B cell (primary cell): ENCODE data around the gene AGAP1. TPM values are rescaled to one million over a fixed set of nuclear protein-coding genes. Genes with fewer than 3 reads are reported as not detected.

Source experiments
- ATAC-seq: fragments of 200-7000 bp; cut with Tn5 transposase; one replicate; pipeline ENCODE4 v1.10.0; 2021; ENCODE audit warnings: low read depth, mild to moderate bottlenecking, moderate number of reproducible peaks, moderate library complexity
- CTCF ChIA-PET: fragments of 350-600 bp; sonication (Branson Sonifier 250); formaldehyde crosslinking; loops from one replicate; lab custom pipeline; 2021; ENCODE audit warnings: antibody characterized with exemption, inconsistent platforms; lab: Charles Lee
- POLR2A ChIA-PET: fragments of 350-600 bp; sonication (Branson Sonifier 250); formaldehyde crosslinking; loops from one replicate; lab custom pipeline; 2021; ENCODE audit warnings: antibody characterized with exemption; lab: Charles Lee
- DNase-seq: peaks from one replicate; pipeline ENCODE4 v3.0.0; 2013
- H2AFZ ChIP-seq: 2 replicates; pipeline ENCODE4 v1.6.1; 2012; ENCODE audit warnings: mild to moderate bottlenecking, low read depth, low read length; ENCODE audit not compliant: insufficient read depth, poor library complexity, severe bottlenecking
- H3K27ac ChIP-seq, 2 donors: 1 replicate in 1 of 2; 2 replicates in 1 of 2; pipeline ENCODE4 v1.5.1; 2012 to 2013; ENCODE audit warnings: low read length in 2 of 2, mild to moderate bottlenecking in 2 of 2, moderate library complexity in 1 of 2
- H3K27me3 ChIP-seq, 4 experiments: fragments of 200-600 bp in 1 of 4; sonication (generic) in 1 of 4; replicated peaks in 1 of 4; 1 replicate in 2 of 4; 2 replicates in 2 of 4; pipeline versions ENCODE4 v1.6.1 to v1.7.0; 2013 to 2016; ENCODE audit warnings: low read length in 3 of 4, mild to moderate bottlenecking in 2 of 4, mixed read lengths in 1 of 4, moderate library complexity in 1 of 4; ENCODE audit not compliant: insufficient read depth in 4 of 4, control insufficient read depth in 3 of 4; ENCODE audit errors: control extremely low read depth in 1 of 4
- H3K36me3 ChIP-seq, 2 experiments: replicated peaks in 1 of 2; 1 replicate in 1 of 2; 2 replicates in 1 of 2; pipeline versions ENCODE4 v1.6.1 to v1.7.1; 2013; ENCODE audit warnings: low read length in 1 of 2; ENCODE audit not compliant: insufficient read depth in 2 of 2, control insufficient read depth in 1 of 2; ENCODE audit errors: control extremely low read depth in 1 of 2, extremely low read depth in 1 of 2
- H3K4me1 ChIP-seq, 2 donors: fragments of 200-600 bp in 1 of 2; sonication (generic) in 1 of 2; 1 replicate in 1 of 2; 2 replicates in 1 of 2; pipeline versions ENCODE4 v1.5.1 to v1.6.1; 2013 to 2017; ENCODE audit warnings: low read length in 2 of 2; ENCODE audit not compliant: control insufficient read depth in 2 of 2, insufficient read depth in 2 of 2
- H3K4me2 ChIP-seq: replicated peaks from 2 replicates; pipeline ENCODE3; 2012; ENCODE audit warnings: mild to moderate bottlenecking, low read depth, low read length; ENCODE audit not compliant: poor library complexity, severe bottlenecking
- H3K4me3 ChIP-seq, 5 experiments: fragments of 200-600 bp in 1 of 5; sonication (generic) in 1 of 5; 1 replicate in 3 of 5; 2 replicates in 2 of 5; pipeline versions ENCODE4 v1.5.1 to v1.7.0; 2011 to 2016; ENCODE audit warnings: low read length in 4 of 5, mild to moderate bottlenecking in 4 of 5, low read depth in 2 of 5, control low read depth in 1 of 5, moderate library complexity in 1 of 5; ENCODE audit not compliant: insufficient read depth in 1 of 5; ENCODE audit errors: control extremely low read depth in 1 of 5, extremely low read depth in 1 of 5
- H3K79me2 ChIP-seq: fragments of 200-600 bp; sonication (generic); one replicate; pipeline ENCODE4 v1.6.0; 2016; ENCODE audit warnings: low read length; ENCODE audit not compliant: control insufficient read depth, insufficient read depth
- H3K9ac ChIP-seq: fragments of 200-600 bp; sonication (generic); 2 replicates; pipeline ENCODE4 v1.6.1; 2017; ENCODE audit warnings: mild to moderate bottlenecking, low read length, moderate library complexity
- H3K9me3 ChIP-seq, 3 donors: one replicate each; pipeline versions ENCODE4 v1.6.1 to v1.7.1; 2013; ENCODE audit warnings: low read length in 2 of 3; ENCODE audit not compliant: control insufficient read depth in 2 of 3, insufficient read depth in 1 of 3; ENCODE audit errors: control extremely low read depth in 1 of 3
- H4K20me1 ChIP-seq: 2 replicates; pipeline ENCODE4 v1.6.0; 2012; ENCODE audit warnings: mild to moderate bottlenecking, low read length; ENCODE audit not compliant: insufficient read depth, control insufficient read depth, poor library complexity, severe bottlenecking
- H3K27ac Mint-ChIP-seq: one replicate; pipeline ENCODE4 v1.8.0; 2021; ENCODE audit warnings: mixed read lengths
- H3K27me3 Mint-ChIP-seq: one replicate; pipeline ENCODE4 v1.8.0; 2021; ENCODE audit warnings: mixed read lengths
- H3K4me1 Mint-ChIP-seq: one replicate; pipeline ENCODE4 v1.8.0; 2021; ENCODE audit warnings: mixed read lengths
- H3K4me3 Mint-ChIP-seq: one replicate; pipeline ENCODE4 v1.8.0; 2021; ENCODE audit warnings: mixed read lengths
- H3K9me3 Mint-ChIP-seq: one replicate; pipeline ENCODE4 v1.8.0; 2022; ENCODE audit warnings: mixed read lengths; ENCODE audit not compliant: insufficient read depth
- EZH2 ChIP-seq: IDR thresholded peaks from 2 replicates; pipeline ENCODE4 v1.6.1; 2012; ENCODE audit warnings: borderline replicate concordance, low read depth, mild to moderate bottlenecking, moderate library complexity, low read length; ENCODE audit not compliant: insufficient read depth, poor library complexity, severe bottlenecking
- WGBS: methylation state at CpG from one replicate; pipeline ENCODE4 v1.1.5; 2013; ENCODE audit warnings: missing lambda C conversion rate; ENCODE audit not compliant: insufficient coverage; 5-methylcytosine and 5-hydroxymethylcytosine counted together
- intact Hi-C: fragments of 100-400 bp; cut with micrococcal nuclease; formaldehyde crosslinking; loops from one replicate; pipeline ENCODE4 v1.10.0; 2022
- polyA plus RNA-seq: library from polyadenylated mRNA; depleted of rRNA; stranded (reverse); fragments of >200 nt; gene quantifications from 2 replicates; pipeline ENCODE4 v1.2.3, GENCODE V29; 2012
- total RNA-seq, 2 donors: library from RNA; stranded (reverse); fragments of 120-200 nt in 1 of 2; gene quantifications; 1 replicate in 1 of 2; 2 replicates in 1 of 2; pipeline versions ENCODE4 v1.2.3 to v1.2.4, GENCODE V29; 2013 to 2022
- TF ChIP-seq, protein P1 (sequence below): fragments of 200-600 bp; IDR thresholded peaks from one replicate; pipeline ENCODE4 v1.8.0; 2022; ENCODE audit warnings: antibody characterized with exemption, mild to moderate bottlenecking

The AGAP1 gene
- total and polyA plus RNA-seq, 2 donors (not counting 1 experiment from before 2014, with no cell fraction given) = 0.01 TPM; not detected in 1

DNA sequence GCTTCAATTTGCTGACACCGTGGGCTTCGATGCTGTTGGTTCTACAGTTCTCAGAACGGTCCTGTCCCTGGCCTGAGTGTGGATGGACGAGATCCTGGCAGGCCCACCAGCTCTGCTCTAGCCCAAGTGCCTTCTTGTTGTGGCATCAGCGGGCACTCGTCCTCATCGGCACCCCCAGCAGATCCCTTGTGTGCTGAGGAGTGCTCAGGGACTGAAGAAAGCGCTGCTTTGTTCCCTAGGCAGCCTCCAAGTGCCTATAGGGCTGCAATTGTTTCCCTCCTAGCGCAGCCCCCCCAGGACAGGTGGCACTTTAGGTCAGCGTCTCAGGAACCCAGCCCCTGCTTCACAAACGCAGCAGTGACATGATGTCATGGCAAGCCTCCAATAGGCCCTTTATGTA, 217.7 kb downstream of the AGAP1 start:
- H3K27me3 Mint-ChIP-seq = peaks cover 9% of the 10 kb centered on the region
- H3K79me2 ChIP-seq = no peaks in the 10 kb centered on the region

GRCh38 chr2:235712176-235712575, 218.3 kb downstream of the AGAP1 start:
- H3K27ac Mint-ChIP-seq = no peak overlapping the region
- no peak overlapping the region for H3K4me2 ChIP-seq
- peaks cover 0 to 3% (median 0%) of the 10 kb centered on the region in 3 donors for H3K9me3 ChIP-seq
- H3K27me3 ChIP-seq = no peaks in the 10 kb centered on the region
- 92% methylated on average over 6 of the region's 6 CpGs for WGBS
- DNase-seq = no peak
- H3K79me2 ChIP-seq = no peaks in the 10 kb centered on the region
- no peaks in the 10 kb centered on the region for H3K9me3 Mint-ChIP-seq
- CTCF ChIA-PET = no interaction called here
- no peaks in the 10 kb centered on the region for H4K20me1 ChIP-seq
- no peak overlapping the region for H3K27ac ChIP-seq
- no peak for ATAC-seq
- H3K4me1 Mint-ChIP-seq = no peaks in the 10 kb centered on the region
- no peaks in the 10 kb centered on the region for H3K4me1 ChIP-seq
- no peak for TF ChIP-seq EZH2
- TF ChIP-seq, protein P1, sequence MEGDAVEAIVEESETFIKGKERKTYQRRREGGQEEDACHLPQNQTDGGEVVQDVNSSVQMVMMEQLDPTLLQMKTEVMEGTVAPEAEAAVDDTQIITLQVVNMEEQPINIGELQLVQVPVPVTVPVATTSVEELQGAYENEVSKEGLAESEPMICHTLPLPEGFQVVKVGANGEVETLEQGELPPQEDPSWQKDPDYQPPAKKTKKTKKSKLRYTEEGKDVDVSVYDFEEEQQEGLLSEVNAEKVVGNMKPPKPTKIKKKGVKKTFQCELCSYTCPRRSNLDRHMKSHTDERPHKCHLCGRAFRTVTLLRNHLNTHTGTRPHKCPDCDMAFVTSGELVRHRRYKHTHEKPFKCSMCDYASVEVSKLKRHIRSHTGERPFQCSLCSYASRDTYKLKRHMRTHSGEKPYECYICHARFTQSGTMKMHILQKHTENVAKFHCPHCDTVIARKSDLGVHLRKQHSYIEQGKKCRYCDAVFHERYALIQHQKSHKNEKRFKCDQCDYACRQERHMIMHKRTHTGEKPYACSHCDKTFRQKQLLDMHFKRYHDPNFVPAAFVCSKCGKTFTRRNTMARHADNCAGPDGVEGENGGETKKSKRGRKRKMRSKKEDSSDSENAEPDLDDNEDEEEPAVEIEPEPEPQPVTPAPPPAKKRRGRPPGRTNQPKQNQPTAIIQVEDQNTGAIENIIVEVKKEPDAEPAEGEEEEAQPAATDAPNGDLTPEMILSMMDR = no peak
- no peak overlapping the region for H2AFZ ChIP-seq
- no peak overlapping the region for H3K4me3 Mint-ChIP-seq
- peaks cover 9% of the 10 kb centered on the region for H3K27me3 Mint-ChIP-seq
- no peak overlapping the region for H3K4me3 ChIP-seq
- no peak overlapping the region for H3K9ac ChIP-seq
- no peaks in the 10 kb centered on the region for H3K36me3 ChIP-seq
- POLR2A ChIA-PET = no interaction called here
- intact Hi-C loops = no loop called here

More for the DNA sequence above, 217.7 kb downstream of the AGAP1 start:
- ChIA-PET CTCF (no interaction called here), POLR2A (no interaction called here)
- H3K4me1 Mint-ChIP-seq = no peaks in the 10 kb centered on the region
- H3K4me3 Mint-ChIP-seq = no peak overlapping the region
- H3K4me3 ChIP-seq = no peak overlapping the region
- H3K9me3 Mint-ChIP-seq = no peaks in the 10 kb centered on the region
- DNase-seq (no peak), ATAC-seq (no peak)
- H4K20me1 ChIP-seq = no peaks in the 10 kb centered on the region
- H2AFZ ChIP-seq = no peak overlapping the region
- 82% methylated on average over 11 of the region's 11 CpGs for WGBS
- H3K4me1 ChIP-seq = no peaks in the 10 kb centered on the region
- TF ChIP-seq, protein P1 = no peak
- H3K9me3 ChIP-seq = peaks cover 0 to 3% (median 0%) of the 10 kb centered on the region in 3 donors
- no peak overlapping the region for H3K9ac ChIP-seq
- no peaks in the 10 kb centered on the region for H3K27me3 ChIP-seq
- no peak overlapping the region for H3K27ac ChIP-seq
- no peaks in the 10 kb centered on the region for H3K36me3 ChIP-seq
- no peak overlapping the region for H3K27ac Mint-ChIP-seq
- H3K4me2 ChIP-seq = no peak overlapping the region
- intact Hi-C loops = no loop called here
